ENCODE results near the gene SLC38A6. TPM values are rescaled to one million over a fixed set of nuclear protein-coding genes. Genes with fewer than 3 reads are reported as not detected.
"Not testable (repeated sequence)": the region's sequence is repeated elsewhere in the genome, so short reads cannot be mapped to it uniquely, and the experiment has no call there.

The SLC38A6 gene
- total RNA-seq, 1 donor from 2014 or later = 5.3 TPM

- no peak for DNase-seq
- intact Hi-C loops (cut with micrococcal nuclease) = no loop called here
- ATAC-seq = no peak
Observed at GRCh38 chr14:61091657-61092273, 110.7 kb downstream of the SLC38A6 start.

- DNase-seq; intact Hi-C loops (cut with micrococcal nuclease); ATAC-seq: not testable (repeated sequence)
Observed at GRCh38 chr14:61098096-61098495, 117.1 kb downstream of the SLC38A6 start.

- intact Hi-C loops (cut with micrococcal nuclease) = no loop called here
- no peak for DNase-seq
- no peak for ATAC-seq
Observed at GRCh38 chr14:61098721-61099120, 117.7 kb downstream of the SLC38A6 start.

GRCh38 chr14:61099216-61099835 lies 118.3 kb downstream of the SLC38A6 start:
- intact Hi-C loops (cut with micrococcal nuclease) = no loop called here
- no peak for DNase-seq
- ATAC-seq = no peak

DNA sequence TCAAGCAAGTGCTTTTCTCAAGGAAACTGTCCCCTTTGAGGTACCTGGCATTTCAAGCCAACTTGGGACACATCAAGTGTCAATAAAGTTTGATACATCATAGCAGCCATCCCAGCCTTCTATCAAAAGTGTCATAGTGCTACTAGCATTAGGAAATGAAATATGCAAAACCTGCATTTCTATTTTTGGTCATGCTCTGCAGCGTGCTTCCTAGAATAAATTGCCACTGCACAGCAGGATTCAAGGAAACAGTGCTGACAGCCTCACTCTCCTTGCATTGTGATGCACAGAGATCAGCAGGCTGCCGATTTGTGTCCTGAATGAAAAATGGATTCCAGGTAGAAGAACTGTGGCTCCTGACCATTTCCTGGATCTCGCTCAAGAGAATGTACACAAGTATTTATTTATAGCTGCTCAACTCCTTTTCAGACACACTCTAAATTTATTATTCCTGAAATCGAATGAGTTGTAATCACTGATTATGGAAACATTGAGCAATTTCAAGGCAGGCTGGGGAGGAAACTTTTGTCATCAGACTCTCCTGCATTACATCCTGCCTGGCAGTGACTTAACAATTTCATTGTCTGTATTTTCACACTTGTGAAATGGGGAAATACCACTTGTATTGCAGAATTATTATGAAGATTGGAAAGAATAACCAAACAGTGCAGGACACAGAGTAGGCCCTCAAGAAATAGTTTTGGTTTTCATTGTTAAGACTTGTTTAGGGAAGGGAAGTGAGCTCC lies 120.9 kb downstream of the SLC38A6 start:
- DNase-seq (no peak), ATAC-seq (peak; percentile 44)
- intact Hi-C loops (cut with micrococcal nuclease) = no loop called here

Other genes with a start within 250 kb of the SLC38A6 start
- 25.8 TPM for gene MNAT1, start 246.5 kb upstream of the SLC38A6 start, total RNA-seq
- 5.7 TPM for gene TRMT5, start 166 bp upstream of the SLC38A6 start, total RNA-seq

All from left ventricle myocardium superior (tissue), 1 donor.